DLD1 (cell line): Measurements from ENCODE around the gene UBXN7.
"Not testable (repeated sequence)": the region's sequence is repeated elsewhere in the genome, so short reads cannot be mapped to it uniquely, and the experiment has no call there.

Experiments
- in situ Hi-C: cut with HindIII; loops from 2 replicates; pipeline ENCODE4 v1.10.0; 2017; ENCODE audit warnings: low sequenced_read_pairs

UBXN7 gene

GRCh38 chr3:196419386-196419785 lies 12.8 kb downstream of the UBXN7 start:
- in situ Hi-C loops: no loop called here

- in situ Hi-C loops: no loop called here
Observed at GRCh38 chr3:196418601-196419000, 13.6 kb downstream of the UBXN7 start.

- in situ Hi-C loops: no loop called here
Observed at GRCh38 chr3:196414469-196414868, 17.8 kb downstream of the UBXN7 start.

- in situ Hi-C loops: no loop called here
Observed at GRCh38 chr3:196412704-196413103, 19.5 kb downstream of the UBXN7 start.

- in situ Hi-C loops: no loop called here
Observed at GRCh38 chr3:196409409-196409808, 22.8 kb downstream of the UBXN7 start.

GRCh38 chr3:196408565-196409300 lies 23.5 kb downstream of the UBXN7 start:
- in situ Hi-C loops: no loop called here

GRCh38 chr3:196406811-196407470 lies 25.3 kb downstream of the UBXN7 start:
- in situ Hi-C loops: no loop called here

- in situ Hi-C loops: no loop called here
Observed at GRCh38 chr3:196400331-196400730, 31.9 kb downstream of the UBXN7 start.

GRCh38 chr3:196399485-196399945 lies 32.7 kb downstream of the UBXN7 start:
- in situ Hi-C loops: no loop called here

- in situ Hi-C loops: no loop called here
Observed at GRCh38 chr3:196398782-196399181, 33.4 kb downstream of the UBXN7 start.

- in situ Hi-C loops: no loop called here
Observed at GRCh38 chr3:196397941-196398340, 34.3 kb downstream of the UBXN7 start.

GRCh38 chr3:196390116-196390515 lies 42.1 kb downstream of the UBXN7 start:
- in situ Hi-C loops: no loop called here

GRCh38 chr3:196388956-196389355 lies 43.3 kb downstream of the UBXN7 start:
- in situ Hi-C loops: no loop called here

GRCh38 chr3:196387941-196388340 lies 44.3 kb downstream of the UBXN7 start:
- in situ Hi-C loops: not testable (repeated sequence)

GRCh38 chr3:196386797-196387196 lies 45.4 kb downstream of the UBXN7 start:
- in situ Hi-C loops: not testable (repeated sequence)

- in situ Hi-C loops: not testable (repeated sequence)
Observed at GRCh38 chr3:196386034-196386433, 46.2 kb downstream of the UBXN7 start.

- in situ Hi-C loops: not testable (repeated sequence)
Observed at GRCh38 chr3:196385446-196385845, 46.8 kb downstream of the UBXN7 start.

- in situ Hi-C loops: no loop called here
Observed at GRCh38 chr3:196378146-196378841, 53.9 kb downstream of the UBXN7 start.

GRCh38 chr3:196377321-196377720 lies 54.9 kb downstream of the UBXN7 start:
- in situ Hi-C loops: no loop called here

- in situ Hi-C loops: no loop called here
Observed at GRCh38 chr3:196365736-196366135, 66.5 kb downstream of the UBXN7 start.

- in situ Hi-C loops: no loop called here
Observed at GRCh38 chr3:196360586-196360985, 71.6 kb downstream of the UBXN7 start.

- in situ Hi-C loops: not testable (repeated sequence)
Observed at GRCh38 chr3:196358540-196358939, 73.7 kb downstream of the UBXN7 start.
